ENCODE data around the gene KCNS3.
"Not testable (repeated sequence)": the region's sequence is repeated elsewhere in the genome, so short reads cannot be mapped to it uniquely, and the experiment has no call there.

DNA sequence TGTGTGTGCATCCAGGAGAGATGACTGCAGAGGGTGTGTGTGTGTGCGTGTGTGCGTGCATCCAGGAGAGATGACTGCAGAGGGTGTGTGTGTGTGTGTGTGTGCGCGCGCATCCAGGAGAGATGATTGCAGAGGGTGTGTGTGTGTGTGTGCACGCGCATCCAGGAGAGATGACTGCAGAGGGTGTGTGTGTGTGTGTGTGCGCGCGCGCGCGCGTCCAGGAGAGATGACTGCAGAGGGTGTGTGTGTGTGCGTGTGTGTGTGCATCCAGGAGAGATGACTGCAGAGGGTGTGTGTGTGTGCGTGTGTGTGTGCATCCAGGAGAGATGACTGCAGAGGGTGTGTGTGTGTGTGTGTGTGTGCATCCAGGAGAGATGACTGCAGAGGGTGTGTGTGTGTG, 85.1 kb downstream of the KCNS3 start:
- TF ChIP-seq, protein P1, sequence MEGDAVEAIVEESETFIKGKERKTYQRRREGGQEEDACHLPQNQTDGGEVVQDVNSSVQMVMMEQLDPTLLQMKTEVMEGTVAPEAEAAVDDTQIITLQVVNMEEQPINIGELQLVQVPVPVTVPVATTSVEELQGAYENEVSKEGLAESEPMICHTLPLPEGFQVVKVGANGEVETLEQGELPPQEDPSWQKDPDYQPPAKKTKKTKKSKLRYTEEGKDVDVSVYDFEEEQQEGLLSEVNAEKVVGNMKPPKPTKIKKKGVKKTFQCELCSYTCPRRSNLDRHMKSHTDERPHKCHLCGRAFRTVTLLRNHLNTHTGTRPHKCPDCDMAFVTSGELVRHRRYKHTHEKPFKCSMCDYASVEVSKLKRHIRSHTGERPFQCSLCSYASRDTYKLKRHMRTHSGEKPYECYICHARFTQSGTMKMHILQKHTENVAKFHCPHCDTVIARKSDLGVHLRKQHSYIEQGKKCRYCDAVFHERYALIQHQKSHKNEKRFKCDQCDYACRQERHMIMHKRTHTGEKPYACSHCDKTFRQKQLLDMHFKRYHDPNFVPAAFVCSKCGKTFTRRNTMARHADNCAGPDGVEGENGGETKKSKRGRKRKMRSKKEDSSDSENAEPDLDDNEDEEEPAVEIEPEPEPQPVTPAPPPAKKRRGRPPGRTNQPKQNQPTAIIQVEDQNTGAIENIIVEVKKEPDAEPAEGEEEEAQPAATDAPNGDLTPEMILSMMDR (conservative IDR thresholded peaks at IDR 0.05), result not testable (repeated sequence)
- TF ChIP-seq EZH2 (IDR thresholded peaks at IDR 0.05; ENCODE audit: low read depth), result not testable (repeated sequence)

All from PC-9 (cell line).